Cardiac fibroblast (primary cell): Measurements from ENCODE around the gene FUBP1.
A peak's percentile ranks its signal among the peaks of the same experiment; 100 is the strongest.
"Not testable (repeated sequence)": the region's sequence is repeated elsewhere in the genome, so short reads cannot be mapped to it uniquely, and the experiment has no call there.

Source experiments
- DNase-seq, 2 donors: peaks; one replicate each; pipeline versions ENCODE4 v3.0.0 to v3.0.0-alpha.2; 2010; ENCODE audit warnings: low read depth in 2 of 2
- H3K4me3 ChIP-seq, 2 donors: replicated peaks in 1 of 2; 1 replicate in 1 of 2; 2 replicates in 1 of 2; pipeline ENCODE4 v1.5.1; 2011; ENCODE audit warnings: low read depth in 2 of 2, low read length in 2 of 2, mild to moderate bottlenecking in 2 of 2, moderate library complexity in 1 of 2
- CTCF ChIP-seq: IDR thresholded peaks from one replicate; pipeline ENCODE4 v1.5.1; 2011; ENCODE audit warnings: low read depth, mild to moderate bottlenecking, low read length, inconsistent platforms

FUBP1 gene

GRCh38 chr1:77978969-77979876 is at the start of gene FUBP1:
Gene FUBP1 (minus strand): TSS chr1:77979072. CDS start chr1:77979004, 68 bp downstream.
- peak; percentile 73 for TF ChIP-seq CTCF
- H3K4me3 ChIP-seq = peak within 1 kb of the TSS; percentile 72 to 82
- peak; percentile 100 for DNase-seq

- not testable (repeated sequence) for H3K4me3 ChIP-seq, DNase-seq
Measured at GRCh38 chr1:78021134-78021533, 42.3 kb upstream of the FUBP1 start.

- DNase-seq = no peak
- H3K4me3 ChIP-seq = no peak overlapping the region
- no peak for TF ChIP-seq CTCF
Measured at GRCh38 chr1:78019024-78019423, 40.2 kb upstream of the FUBP1 start.

GRCh38 chr1:78015148-78015547 is 36.3 kb upstream of the FUBP1 start:
- H3K4me3 ChIP-seq = no peak overlapping the region
- TF ChIP-seq CTCF = no peak
- DNase-seq = no peak

- TF ChIP-seq CTCF = no peak
- peak overlapping the region in 1 of 2 donors; percentile 7 for H3K4me3 ChIP-seq
- no peak for DNase-seq
Measured at GRCh38 chr1:78011050-78011449, 32.2 kb upstream of the FUBP1 start.

GRCh38 chr1:78009836-78010235 is 31.0 kb upstream of the FUBP1 start:
- peak overlapping the region in 1 of 2 donors; percentile 45 for H3K4me3 ChIP-seq
- no peak for TF ChIP-seq CTCF
- DNase-seq = peak in 1 of 2 donors; percentile 53

GRCh38 chr1:78009276-78009675 is 30.4 kb upstream of the FUBP1 start:
- H3K4me3 ChIP-seq = peak overlapping the region; percentile 21 to 45
- TF ChIP-seq CTCF = no peak
- DNase-seq = no peak
